GM12891 (cell line): ENCODE measurements around the gene RBM20.

Experiments used
- POLR2A ChIP-seq: IDR thresholded peaks from 2 replicates; pipeline ENCODE4 v1.6.1; 2011; ENCODE audit warnings: low read depth, low read length, control low read depth
- POLR2AphosphoS5 ChIP-seq: IDR thresholded peaks from 2 replicates; pipeline ENCODE4 v1.6.1; 2011; ENCODE audit warnings: low read depth, low read length, control low read depth

DNA sequence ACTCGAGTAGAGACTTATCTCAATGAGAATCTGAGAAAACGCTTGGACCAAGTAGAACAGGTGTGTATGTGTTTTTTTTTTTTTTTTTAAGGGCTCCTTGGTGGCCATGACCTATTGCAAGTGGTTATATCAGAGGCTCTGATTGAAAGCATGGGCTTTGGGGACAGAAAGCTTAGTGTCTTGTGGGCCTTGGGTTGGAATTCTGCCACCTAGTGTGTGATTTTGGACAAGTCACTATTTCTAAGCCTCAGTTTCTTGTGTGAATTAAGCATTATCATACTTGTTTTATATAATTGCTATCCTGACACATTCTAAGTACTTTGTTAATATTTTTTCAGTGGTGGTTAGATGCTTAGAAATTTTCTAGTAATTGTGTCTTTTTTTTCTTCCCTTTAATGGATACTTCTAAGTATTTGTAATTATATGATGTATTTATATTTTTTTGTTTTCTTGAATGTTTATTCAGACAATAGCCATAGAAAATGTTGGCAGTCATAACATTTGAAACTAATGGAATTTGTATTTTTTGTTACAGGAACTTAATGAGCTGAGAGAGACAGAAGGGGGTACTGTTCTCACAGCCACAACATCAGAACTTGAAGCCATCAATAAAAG lies 43.5 kb upstream of the RBM20 start:
- TF ChIP-seq POLR2A (no peak), POLR2AphosphoS5 (no peak)
